ENCODE data around the gene ANO9.
"Not testable (repeated sequence)": the region's sequence is repeated elsewhere in the genome, so short reads cannot be mapped to it uniquely, and the experiment has no call there.

ANO9 gene

DNA sequence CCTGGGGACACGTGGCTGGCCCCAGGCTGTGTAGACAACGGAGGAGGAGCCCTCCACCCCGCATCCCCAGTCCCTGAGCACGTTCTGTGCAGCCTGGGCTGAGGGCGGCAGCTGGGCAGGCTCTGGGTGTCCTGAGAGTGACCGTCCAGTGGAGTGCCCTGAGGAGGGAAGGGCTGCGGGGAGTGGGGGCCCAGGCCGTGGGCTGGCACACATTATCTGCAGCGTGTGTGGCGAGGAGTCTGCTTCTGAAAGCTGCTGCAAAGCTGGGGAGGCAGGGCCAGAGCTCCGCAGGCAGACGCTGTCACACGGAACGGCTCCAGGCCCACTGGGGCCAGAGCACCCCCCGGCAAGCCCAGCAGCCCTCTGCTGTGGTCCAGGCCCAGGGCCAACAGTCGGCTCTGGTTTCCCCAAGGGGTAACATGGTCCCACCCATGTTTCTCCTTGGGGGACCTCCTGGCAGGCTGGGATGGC is 835 bp upstream of the ANO9 start:
- Histone ChIP-seq H3K4me1 (ENCODE audit: control insufficient read depth, insufficient read depth, low read length, unreplicated experiment) (peaks cover 5% of the 10 kb centered on the region), H3K27me3 (ENCODE audit: insufficient read depth, low read length) (peaks cover 9% of the 10 kb centered on the region; the same call in 1 of the 2 replicates), H3K27ac (ENCODE audit: low read depth, low read length) (no peak overlapping the region), H3K36me3 (ENCODE audit: insufficient read depth, low read length) (no peaks in the 10 kb centered on the region), H2AFZ (ENCODE audit: low read length, unreplicated experiment) (no peak overlapping the region), H3K79me2 (ENCODE audit: control insufficient read depth, insufficient read depth, low read length, unreplicated experiment) (no peaks in the 10 kb centered on the region), H3K4me3 (ENCODE audit: low read depth, low read length) (no peak overlapping the region)

- no peaks in the 10 kb centered on the region for H3K36me3 ChIP-seq (ENCODE audit: insufficient read depth, low read length)
- H2AFZ ChIP-seq (ENCODE audit: low read length, unreplicated experiment), result no peak overlapping the region
- no peak overlapping the region for H3K27ac ChIP-seq (ENCODE audit: low read depth, low read length)
- H3K4me3 ChIP-seq (ENCODE audit: low read depth, low read length), result no peak overlapping the region
- no peaks in the 10 kb centered on the region for H3K79me2 ChIP-seq (ENCODE audit: control insufficient read depth, insufficient read depth, low read length, unreplicated experiment)
- peaks cover 5% of the 10 kb centered on the region for H3K4me1 ChIP-seq (ENCODE audit: control insufficient read depth, insufficient read depth, low read length, unreplicated experiment)
- peaks cover 9% of the 10 kb centered on the region; the same call in 1 of the 2 replicates for H3K27me3 ChIP-seq (ENCODE audit: insufficient read depth, low read length)
Measured at GRCh38 chr11:441043-441417, 781 bp downstream of the ANO9 start.

DNA sequence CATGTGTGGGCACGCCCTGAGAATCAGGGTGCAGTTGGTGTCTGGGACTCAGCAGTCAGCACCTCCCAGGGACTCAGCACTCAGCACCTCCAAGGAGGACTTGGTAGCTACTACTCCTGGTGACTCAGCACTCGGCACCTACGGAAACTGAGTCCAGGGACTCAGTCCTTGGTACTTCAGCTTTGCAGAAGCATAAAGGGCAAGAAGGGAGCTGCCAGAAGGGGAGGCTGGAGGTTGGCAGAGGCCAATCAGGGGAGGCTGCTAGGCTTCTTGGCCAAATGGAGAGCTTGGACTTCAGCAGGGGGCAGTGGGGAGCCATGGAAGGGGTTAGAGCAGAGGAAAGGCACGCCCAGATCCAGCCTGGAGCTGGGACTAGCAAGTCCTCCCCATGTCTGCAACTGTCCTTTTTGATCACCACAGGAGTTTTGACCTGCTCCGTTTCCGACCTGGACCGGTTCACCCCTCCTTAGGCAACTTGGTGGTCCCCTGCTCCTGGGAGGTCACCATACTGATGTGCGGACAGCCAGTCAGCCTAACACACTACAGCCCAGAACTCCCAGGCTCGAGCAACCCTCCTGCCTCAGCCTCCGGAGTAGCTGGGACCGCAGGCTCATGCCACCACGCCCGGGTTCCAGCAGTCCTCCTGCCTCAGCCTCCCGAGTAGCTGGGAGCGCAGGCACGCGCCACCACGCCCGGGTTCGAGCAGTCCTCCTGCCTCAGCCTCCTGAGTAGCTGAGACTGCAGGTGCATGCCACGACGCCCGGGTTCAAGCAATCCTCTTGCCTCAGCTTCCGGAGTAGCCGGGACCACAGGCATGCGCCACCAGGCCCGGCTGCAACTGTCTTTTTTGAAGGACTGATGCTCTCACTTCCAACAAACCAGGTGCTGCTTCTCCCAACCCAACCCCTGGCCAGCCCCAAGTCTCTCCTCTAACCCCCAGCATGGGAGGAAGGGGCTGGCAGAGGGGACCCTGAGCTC is 1.5 kb downstream of the ANO9 start:
- no peak overlapping the region for H2AFZ ChIP-seq (ENCODE audit: low read length, unreplicated experiment)
- peaks cover 5% of the 10 kb centered on the region for H3K4me1 ChIP-seq (ENCODE audit: control insufficient read depth, insufficient read depth, low read length, unreplicated experiment)
- peaks cover 9% of the 10 kb centered on the region; the same call in 1 of the 2 replicates for H3K27me3 ChIP-seq (ENCODE audit: insufficient read depth, low read length)
- no peaks in the 10 kb centered on the region for H3K36me3 ChIP-seq (ENCODE audit: insufficient read depth, low read length)
- H3K79me2 ChIP-seq (ENCODE audit: control insufficient read depth, insufficient read depth, low read length, unreplicated experiment), result no peaks in the 10 kb centered on the region
- H3K4me3 ChIP-seq (ENCODE audit: low read depth, low read length), result no peak overlapping the region
- no peak overlapping the region for H3K27ac ChIP-seq (ENCODE audit: low read depth, low read length)

GRCh38 chr11:439315-440064 is 2.3 kb downstream of the ANO9 start:
- Histone ChIP-seq H3K27ac (ENCODE audit: low read depth, low read length) (no peak overlapping the region), H3K36me3 (ENCODE audit: insufficient read depth, low read length) (no peaks in the 10 kb centered on the region), H3K79me2 (ENCODE audit: control insufficient read depth, insufficient read depth, low read length, unreplicated experiment) (no peaks in the 10 kb centered on the region), H2AFZ (ENCODE audit: low read length, unreplicated experiment) (no peak overlapping the region), H3K4me1 (ENCODE audit: control insufficient read depth, insufficient read depth, low read length, unreplicated experiment) (peaks cover 2% of the 10 kb centered on the region), H3K4me3 (ENCODE audit: low read depth, low read length) (no peak overlapping the region), H3K27me3 (ENCODE audit: insufficient read depth, low read length) (peaks cover 9% of the 10 kb centered on the region; the same call in 1 of the 2 replicates)

DNA sequence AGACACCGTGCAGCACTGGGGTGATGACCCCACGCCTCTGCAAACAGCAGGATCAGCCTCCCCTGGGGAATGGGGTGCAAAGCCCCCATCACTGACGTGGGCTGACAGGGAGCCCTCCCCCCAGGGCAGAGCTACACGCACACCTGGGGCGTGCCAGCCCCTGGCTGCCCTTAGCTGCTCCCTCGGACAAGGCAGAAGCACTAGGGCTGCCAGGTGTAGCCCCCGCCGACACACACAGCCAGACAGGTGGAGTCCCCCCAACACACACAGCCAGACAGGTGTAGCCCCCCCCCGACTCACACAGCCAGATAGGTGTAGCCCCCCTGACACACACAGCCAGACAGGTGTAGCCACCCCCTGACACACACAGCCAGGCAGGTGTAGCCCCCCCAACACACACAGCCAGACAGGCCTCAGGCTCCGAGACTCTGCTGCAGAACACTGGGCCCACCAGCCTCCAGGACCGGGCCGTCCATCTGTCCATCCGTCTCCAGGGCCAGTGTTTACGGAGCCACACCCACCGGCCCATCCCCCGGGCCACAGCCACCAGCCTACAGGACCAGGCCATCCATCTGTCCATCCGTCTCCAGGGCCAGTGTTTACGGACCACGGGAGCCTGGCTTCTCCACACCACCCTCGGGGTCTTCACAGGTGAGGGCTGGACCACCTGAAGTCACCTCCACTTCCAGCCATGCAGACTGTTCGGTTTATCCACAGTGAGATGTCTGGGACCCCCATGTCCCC is 3.5 kb downstream of the ANO9 start:
- H3K36me3 ChIP-seq (ENCODE audit: insufficient read depth, low read length), result no peaks in the 10 kb centered on the region
- H3K27me3 ChIP-seq (ENCODE audit: insufficient read depth, low read length), result peaks cover 9% of the 10 kb centered on the region; the same call in 1 of the 2 replicates
- no peaks in the 10 kb centered on the region for H3K79me2 ChIP-seq (ENCODE audit: control insufficient read depth, insufficient read depth, low read length, unreplicated experiment)
- H2AFZ ChIP-seq (ENCODE audit: low read length, unreplicated experiment), result no peak overlapping the region
- H3K4me1 ChIP-seq (ENCODE audit: control insufficient read depth, insufficient read depth, low read length, unreplicated experiment), result no peaks in the 10 kb centered on the region
- no peak overlapping the region for H3K27ac ChIP-seq (ENCODE audit: low read depth, low read length)
- H3K4me3 ChIP-seq (ENCODE audit: low read depth, low read length), result no peak overlapping the region

DNA sequence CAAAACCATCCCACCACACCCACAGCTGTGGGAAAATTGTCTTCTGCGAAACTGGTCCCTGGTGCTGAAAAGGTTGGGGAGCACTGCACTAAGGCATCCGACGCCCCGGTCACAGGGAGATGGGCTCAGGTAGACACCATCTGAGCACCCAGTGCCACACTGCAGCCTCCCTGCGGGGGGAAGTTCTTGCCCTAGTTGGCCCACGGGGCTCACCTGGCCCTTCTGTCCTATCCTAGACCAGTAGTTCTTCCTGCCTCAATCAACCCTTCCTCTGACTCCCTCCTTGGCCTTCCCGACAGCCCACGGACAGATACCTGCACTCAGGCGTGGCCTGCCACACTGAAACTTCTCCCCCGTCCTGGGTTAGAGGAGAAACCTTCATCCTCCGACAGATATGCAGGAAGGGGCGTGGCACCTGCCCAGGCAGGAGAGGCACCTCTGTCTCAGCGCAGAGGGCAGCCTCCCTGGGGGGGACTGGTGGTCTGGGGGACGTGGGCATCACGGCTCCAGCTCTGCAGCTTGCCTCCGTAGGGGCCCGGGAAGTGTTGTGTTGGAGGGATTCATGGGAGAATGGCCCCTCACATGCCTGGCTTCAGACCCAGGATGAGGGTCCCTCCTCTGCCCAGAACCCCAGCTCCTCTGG is 4.5 kb downstream of the ANO9 start:
- Histone ChIP-seq H3K27me3 (ENCODE audit: insufficient read depth, low read length) (peaks cover 9% of the 10 kb centered on the region; the same call in 1 of the 2 replicates), H3K36me3 (ENCODE audit: insufficient read depth, low read length) (no peaks in the 10 kb centered on the region), H3K4me3 (ENCODE audit: low read depth, low read length) (no peak overlapping the region), H2AFZ (ENCODE audit: low read length, unreplicated experiment) (no peak overlapping the region), H3K27ac (ENCODE audit: low read depth, low read length) (no peak overlapping the region), H3K4me1 (ENCODE audit: control insufficient read depth, insufficient read depth, low read length, unreplicated experiment) (no peaks in the 10 kb centered on the region), H3K79me2 (ENCODE audit: control insufficient read depth, insufficient read depth, low read length, unreplicated experiment) (no peaks in the 10 kb centered on the region)

DNA sequence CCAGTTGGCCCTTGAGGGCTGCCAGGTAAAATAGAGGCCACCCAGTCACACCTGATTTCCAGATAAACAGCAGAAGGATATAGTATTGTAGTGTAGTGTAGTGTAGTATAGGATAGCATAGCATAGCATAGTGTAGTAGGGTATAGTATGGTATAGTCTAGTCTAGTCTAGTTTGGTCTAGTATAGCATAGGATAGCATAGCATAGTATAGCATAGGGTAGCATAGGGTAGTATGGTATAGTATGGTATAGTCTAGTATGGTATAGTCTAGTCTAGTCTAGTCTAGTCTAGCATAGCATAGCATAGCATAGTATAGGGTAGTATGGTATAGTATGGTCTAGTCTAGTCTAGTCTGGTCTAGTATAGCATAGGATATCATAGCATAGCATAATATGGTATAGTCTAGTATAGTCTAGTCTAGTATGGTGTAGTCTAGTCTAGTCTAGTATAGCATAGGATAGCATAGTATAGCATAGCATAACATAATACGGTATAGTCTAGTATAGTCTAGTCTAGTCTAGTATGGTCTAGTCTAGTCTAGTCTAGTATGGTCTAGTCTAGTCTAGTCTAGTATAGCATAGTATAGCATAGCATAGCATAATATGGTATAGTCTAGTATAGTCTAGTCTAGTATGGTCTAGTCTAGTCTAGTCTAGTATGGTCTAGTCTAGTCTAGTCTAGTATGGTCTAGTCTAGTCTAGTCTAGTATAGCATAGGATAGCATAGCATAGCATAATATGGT is 6.6 kb downstream of the ANO9 start:
- not testable (repeated sequence) for H3K4me1 ChIP-seq (ENCODE audit: control insufficient read depth, insufficient read depth, low read length, unreplicated experiment); H3K4me3 ChIP-seq (ENCODE audit: low read depth, low read length); H3K79me2 ChIP-seq (ENCODE audit: control insufficient read depth, insufficient read depth, low read length, unreplicated experiment); H3K36me3 ChIP-seq (ENCODE audit: insufficient read depth, low read length); H3K27ac ChIP-seq (ENCODE audit: low read depth, low read length); H2AFZ ChIP-seq (ENCODE audit: low read length, unreplicated experiment); H3K27me3 ChIP-seq (ENCODE audit: insufficient read depth, low read length)

DNA sequence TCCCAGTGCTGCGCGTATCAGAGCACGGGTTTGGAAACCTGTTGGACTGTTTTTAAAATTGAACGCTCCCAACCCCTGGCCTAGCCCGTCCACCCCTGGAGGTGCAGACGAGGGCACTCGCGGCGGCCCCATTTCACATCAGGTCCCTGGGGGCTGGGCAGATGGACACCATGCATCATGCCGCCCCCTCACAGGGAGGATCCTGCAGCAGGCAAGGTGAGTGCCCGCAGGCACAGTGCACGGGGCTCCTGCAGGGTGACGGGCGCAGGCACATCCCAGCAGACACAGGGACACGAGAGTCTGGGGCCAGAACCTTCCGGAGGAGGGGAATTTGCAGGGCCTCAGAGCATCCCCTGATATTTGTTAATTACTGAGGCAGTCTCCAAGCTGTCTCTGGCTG is 7.3 kb downstream of the ANO9 start:
- Histone ChIP-seq H3K4me3 (ENCODE audit: low read depth, low read length) (no peak overlapping the region), H3K27ac (ENCODE audit: low read depth, low read length) (no peak overlapping the region), H3K79me2 (ENCODE audit: control insufficient read depth, insufficient read depth, low read length, unreplicated experiment) (no peaks in the 10 kb centered on the region), H3K36me3 (ENCODE audit: insufficient read depth, low read length) (no peaks in the 10 kb centered on the region), H3K4me1 (ENCODE audit: control insufficient read depth, insufficient read depth, low read length, unreplicated experiment) (no peaks in the 10 kb centered on the region), H2AFZ (ENCODE audit: low read length, unreplicated experiment) (no peak overlapping the region), H3K27me3 (ENCODE audit: insufficient read depth, low read length) (no peaks in the 10 kb centered on the region)

DNA sequence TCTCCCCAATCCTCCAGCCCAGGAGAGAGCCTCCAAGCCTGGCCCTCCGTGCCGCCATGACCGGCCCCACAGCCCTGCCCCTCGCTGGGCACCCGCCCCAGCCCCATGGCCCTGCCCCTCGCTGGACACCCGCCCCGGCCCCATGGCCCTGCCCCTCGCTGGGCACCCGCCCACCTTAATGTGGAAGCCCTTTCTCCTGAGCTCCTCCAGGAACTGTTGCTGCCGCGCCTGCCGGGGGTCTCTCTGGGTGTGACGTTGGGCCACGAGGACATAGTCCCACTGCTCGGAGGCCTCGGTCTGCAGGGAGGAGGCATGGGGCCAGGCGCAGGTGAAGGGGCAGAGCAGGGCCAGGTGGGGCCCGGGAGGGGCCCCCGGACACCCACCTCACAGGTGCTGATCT is 8.2 kb downstream of the ANO9 start:
- no peaks in the 10 kb centered on the region for H3K79me2 ChIP-seq (ENCODE audit: control insufficient read depth, insufficient read depth, low read length, unreplicated experiment)
- no peak overlapping the region for H2AFZ ChIP-seq (ENCODE audit: low read length, unreplicated experiment)
- H3K4me1 ChIP-seq (ENCODE audit: control insufficient read depth, insufficient read depth, low read length, unreplicated experiment), result no peaks in the 10 kb centered on the region
- H3K36me3 ChIP-seq (ENCODE audit: insufficient read depth, low read length), result no peaks in the 10 kb centered on the region
- no peak overlapping the region for H3K4me3 ChIP-seq (ENCODE audit: low read depth, low read length)
- H3K27me3 ChIP-seq (ENCODE audit: insufficient read depth, low read length), result no peaks in the 10 kb centered on the region
- H3K27ac ChIP-seq (ENCODE audit: low read depth, low read length), result no peak overlapping the region

Measured in ACC112 (cell line).